Neural cell (in vitro differentiated cells): ENCODE measurements around the gene KLK13. TPM values are rescaled to one million over a fixed set of nuclear protein-coding genes. Genes with fewer than 3 reads are reported as not detected.

Experiments used
- H2AFZ ChIP-seq: fragments of 200-600, 300-800 bp; sonication (generic), shearing (Covaris generic); 2 replicates; pipeline ENCODE4 v1.6.0; 2014; ENCODE audit warnings: low read depth, mild to moderate bottlenecking, antibody characterized with exemption, low read length, moderate library complexity
- H3F3A ChIP-seq: fragments of 200-600 bp; shearing (Covaris generic); 2 replicates; pipeline ENCODE4 v1.6.1; 2016; ENCODE audit warnings: mild to moderate bottlenecking, moderate library complexity, mixed read lengths, antibody characterized with exemption, low read length; ENCODE audit not compliant: insufficient read depth, poor library complexity, severe bottlenecking
- H3K27ac ChIP-seq: fragments of 200-600, 300-800 bp; sonication (generic), shearing (Covaris generic); 2 replicates; pipeline ENCODE4 v1.5.1; 2014; ENCODE audit warnings: mild to moderate bottlenecking, low read length, moderate library complexity
- H3K27me3 ChIP-seq: fragments of 300-800, 200-600 bp; sonication (generic), shearing (Covaris generic); 2 replicates; pipeline ENCODE4 v1.6.0; 2014; ENCODE audit warnings: mild to moderate bottlenecking, low read depth, low read length, moderate library complexity; ENCODE audit not compliant: insufficient read depth
- H3K36me3 ChIP-seq: fragments of 300-800, 200-600 bp; sonication (generic), shearing (Covaris generic); 2 replicates; pipeline ENCODE4 v1.5.1; 2014; ENCODE audit warnings: mild to moderate bottlenecking, antibody characterized with exemption, low read length, moderate library complexity; ENCODE audit not compliant: insufficient read depth
- H3K4me2 ChIP-seq: fragments of 300-800, 200-600 bp; sonication (generic), shearing (Covaris generic); 2 replicates; pipeline ENCODE4 v1.6.0; 2014; ENCODE audit warnings: mild to moderate bottlenecking, low read length
- H3K4me3 ChIP-seq: fragments of 300-800, 200-600 bp; sonication (generic), shearing (Covaris generic); 2 replicates; pipeline ENCODE4 v1.5.1; 2014; ENCODE audit warnings: mild to moderate bottlenecking, low read length, moderate library complexity
- H3K79me2 ChIP-seq: fragments of 200-600 bp; shearing (Covaris generic); replicated peaks from 2 replicates; pipeline ENCODE4 v1.6.0; 2014; ENCODE audit warnings: mild to moderate bottlenecking, low read length, moderate library complexity; ENCODE audit not compliant: insufficient read depth
- H3K9ac ChIP-seq: fragments of 300-800, 200-600 bp; sonication (generic), shearing (Covaris generic); 2 replicates; pipeline ENCODE4 v1.6.1; 2016; ENCODE audit warnings: mild to moderate bottlenecking, low read length, mixed read lengths
- H3K9me2 ChIP-seq: fragments of 200-600 bp; shearing (Covaris generic); 2 replicates; pipeline ENCODE4 v1.6.1; 2016; ENCODE audit warnings: mild to moderate bottlenecking, low read length, mixed read lengths; ENCODE audit not compliant: insufficient read depth
- H3K9me3 ChIP-seq: fragments of 200-600, 300-800 bp; sonication (generic), shearing (Covaris generic); 2 replicates; pipeline ENCODE4 v1.6.1; 2016; ENCODE audit warnings: mild to moderate bottlenecking, mixed run types, low read length, moderate library complexity, mixed read lengths
- H4K20me1 ChIP-seq: fragments of 200-600 bp; shearing (Covaris generic); 2 replicates; pipeline ENCODE4 v1.6.1; 2016; ENCODE audit warnings: mild to moderate bottlenecking, mixed run types; ENCODE audit not compliant: insufficient read depth
- CTCF ChIP-seq: fragments of 450-650 bp; IDR thresholded peaks from 2 replicates; pipeline ENCODE4 v1.5.1; 2014; ENCODE audit warnings: antibody characterized with exemption, mild to moderate bottlenecking, moderate library complexity; ENCODE audit not compliant: poor library complexity, severe bottlenecking
- EP300 ChIP-seq: fragments of 450-650 bp; conservative IDR thresholded peaks from 2 replicates; pipeline ENCODE4 v1.6.1; 2014; ENCODE audit warnings: antibody characterized with exemption, mild to moderate bottlenecking, moderate library complexity; ENCODE audit not compliant: poor library complexity, severe bottlenecking
- EZH2 ChIP-seq: fragments of 200-600, 300-800 bp; shearing (Covaris generic), sonication (generic); IDR thresholded peaks from 2 replicates; pipeline ENCODE4 v1.6.1; 2014; ENCODE audit warnings: antibody characterized with exemption, low read length, borderline replicate concordance, mild to moderate bottlenecking; ENCODE audit not compliant: insufficient read depth, poor library complexity, severe bottlenecking
- MXI1 ChIP-seq: fragments of 450-650 bp; conservative IDR thresholded peaks from 2 replicates; pipeline ENCODE4 v1.6.1; 2014; ENCODE audit warnings: antibody characterized with exemption, mild to moderate bottlenecking; ENCODE audit not compliant: poor library complexity, severe bottlenecking
- POLR2AphosphoS5 ChIP-seq: IDR thresholded peaks from 2 replicates; pipeline ENCODE4 v1.6.1; 2012
- RAD21 ChIP-seq: fragments of 450-650 bp; conservative IDR thresholded peaks from 2 replicates; pipeline ENCODE4 v1.6.1; 2014; ENCODE audit warnings: antibody characterized with exemption, mild to moderate bottlenecking, moderate library complexity
- SMC3 ChIP-seq: fragments of 450-650 bp; conservative IDR thresholded peaks from 2 replicates; pipeline ENCODE4 v1.6.1; 2014; ENCODE audit warnings: antibody characterized with exemption, mild to moderate bottlenecking, moderate library complexity; ENCODE audit not compliant: poor library complexity
- TAF1 ChIP-seq: IDR thresholded peaks from 2 replicates; pipeline ENCODE4 v1.6.1; 2012; ENCODE audit warnings: low read depth
- polyA plus RNA-seq: library from polyadenylated mRNA; depleted of rRNA; stranded (reverse); fragments of >200 nt; gene quantifications from 2 replicates; pipeline ENCODE4 v1.2.3, GENCODE V29; 2014
- TF ChIP-seq, protein P1 (sequence below): IDR thresholded peaks from 2 replicates; pipeline ENCODE4 v1.6.1; 2012; ENCODE audit warnings: borderline replicate concordance

KLK13 gene
- polyA plus RNA-seq, 1 donor from 2014 or later, result not detected

- Histone ChIP-seq H4K20me1 (no peaks in the 10 kb centered on the region), H3K79me2 (peaks cover 7% of the 10 kb centered on the region), H3K9ac (no peak overlapping the region), H3K4me2 (no peak overlapping the region), H3F3A (no peaks in the 10 kb centered on the region), H3K4me3 (no peak overlapping the region), H3K27ac (no peak overlapping the region), H3K9me2 (no peaks in the 10 kb centered on the region), H3K36me3 (no peaks in the 10 kb centered on the region), H3K27me3 (no peaks in the 10 kb centered on the region), H2AFZ (no peak overlapping the region), H3K9me3 (no peaks in the 10 kb centered on the region)
- TF ChIP-seq POLR2AphosphoS5, result no peak
- TF ChIP-seq EZH2, result no peak
- TF ChIP-seq MXI1, result no peak
- TF ChIP-seq CTCF, result no peak
- TF ChIP-seq, protein P1, sequence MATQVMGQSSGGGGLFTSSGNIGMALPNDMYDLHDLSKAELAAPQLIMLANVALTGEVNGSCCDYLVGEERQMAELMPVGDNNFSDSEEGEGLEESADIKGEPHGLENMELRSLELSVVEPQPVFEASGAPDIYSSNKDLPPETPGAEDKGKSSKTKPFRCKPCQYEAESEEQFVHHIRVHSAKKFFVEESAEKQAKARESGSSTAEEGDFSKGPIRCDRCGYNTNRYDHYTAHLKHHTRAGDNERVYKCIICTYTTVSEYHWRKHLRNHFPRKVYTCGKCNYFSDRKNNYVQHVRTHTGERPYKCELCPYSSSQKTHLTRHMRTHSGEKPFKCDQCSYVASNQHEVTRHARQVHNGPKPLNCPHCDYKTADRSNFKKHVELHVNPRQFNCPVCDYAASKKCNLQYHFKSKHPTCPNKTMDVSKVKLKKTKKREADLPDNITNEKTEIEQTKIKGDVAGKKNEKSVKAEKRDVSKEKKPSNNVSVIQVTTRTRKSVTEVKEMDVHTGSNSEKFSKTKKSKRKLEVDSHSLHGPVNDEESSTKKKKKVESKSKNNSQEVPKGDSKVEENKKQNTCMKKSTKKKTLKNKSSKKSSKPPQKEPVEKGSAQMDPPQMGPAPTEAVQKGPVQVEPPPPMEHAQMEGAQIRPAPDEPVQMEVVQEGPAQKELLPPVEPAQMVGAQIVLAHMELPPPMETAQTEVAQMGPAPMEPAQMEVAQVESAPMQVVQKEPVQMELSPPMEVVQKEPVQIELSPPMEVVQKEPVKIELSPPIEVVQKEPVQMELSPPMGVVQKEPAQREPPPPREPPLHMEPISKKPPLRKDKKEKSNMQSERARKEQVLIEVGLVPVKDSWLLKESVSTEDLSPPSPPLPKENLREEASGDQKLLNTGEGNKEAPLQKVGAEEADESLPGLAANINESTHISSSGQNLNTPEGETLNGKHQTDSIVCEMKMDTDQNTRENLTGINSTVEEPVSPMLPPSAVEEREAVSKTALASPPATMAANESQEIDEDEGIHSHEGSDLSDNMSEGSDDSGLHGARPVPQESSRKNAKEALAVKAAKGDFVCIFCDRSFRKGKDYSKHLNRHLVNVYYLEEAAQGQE, result no peak
- no peak for TF ChIP-seq SMC3
- TF ChIP-seq TAF1, result no peak
- no peak for TF ChIP-seq RAD21
- no peak for TF ChIP-seq EP300
Measured at GRCh38 chr19:51103926-51104341, 39.0 kb upstream of the KLK13 start.

- Histone ChIP-seq H3K79me2 (peaks cover 7% of the 10 kb centered on the region), H3K9me2 (no peaks in the 10 kb centered on the region), H3K9ac (no peak overlapping the region), H3F3A (no peaks in the 10 kb centered on the region), H3K27me3 (no peaks in the 10 kb centered on the region), H3K27ac (no peak overlapping the region), H3K4me3 (no peak overlapping the region), H2AFZ (no peak overlapping the region), H3K4me2 (no peak overlapping the region), H3K36me3 (no peaks in the 10 kb centered on the region), H4K20me1 (no peaks in the 10 kb centered on the region), H3K9me3 (no peaks in the 10 kb centered on the region)
- TF ChIP-seq SMC3 (no peak), CTCF (no peak), RAD21 (no peak), EP300 (no peak), EZH2 (no peak), POLR2AphosphoS5 (no peak)
- TF ChIP-seq, protein P1, result no peak
Measured at GRCh38 chr19:51102991-51103390, 38.1 kb upstream of the KLK13 start.
